ENCODE measurements around the gene SULT2B1.
A peak's percentile ranks its signal among the peaks of the same experiment; 100 is the strongest.

Gene SULT2B1

DNA sequence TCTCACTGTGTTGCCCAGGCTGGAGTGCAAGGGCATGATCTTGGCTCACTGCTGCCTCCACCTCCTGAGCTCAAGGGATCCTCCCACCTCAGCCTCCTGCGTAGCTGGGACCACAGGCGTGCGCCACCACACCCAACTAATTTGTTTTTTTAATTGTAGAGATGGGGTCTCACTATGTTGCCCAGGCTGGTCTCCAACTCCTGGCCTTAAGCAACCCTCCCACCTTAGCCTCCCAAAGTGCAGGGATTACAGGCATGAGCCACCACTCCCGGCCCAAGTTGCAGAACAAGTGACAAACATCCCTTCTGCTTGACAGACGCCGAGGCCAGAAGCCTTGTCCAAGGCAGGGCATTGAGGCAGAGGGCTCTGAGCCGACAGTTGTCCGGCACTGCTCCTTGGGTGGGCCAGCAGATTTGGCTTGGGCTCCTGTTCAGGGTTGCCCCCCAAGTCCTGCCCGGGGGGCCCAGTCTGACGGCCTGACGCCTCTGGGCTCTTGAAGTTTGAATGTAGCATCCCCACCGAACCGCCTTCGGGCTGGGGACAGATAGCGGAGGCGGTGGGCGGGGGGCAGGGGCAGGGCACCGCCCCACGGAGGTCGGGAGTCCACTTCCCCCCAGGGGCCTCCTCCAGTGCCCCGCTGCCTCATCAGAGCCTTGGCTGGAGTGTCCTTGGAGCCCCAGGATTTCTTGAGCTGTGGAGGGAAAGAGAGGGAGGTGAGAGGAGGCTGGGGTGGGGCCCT lies 48.9 kb downstream of the SULT2B1 start:
- DNase-seq (ENCODE audit: low read depth, low spot score), result no peak

DNA sequence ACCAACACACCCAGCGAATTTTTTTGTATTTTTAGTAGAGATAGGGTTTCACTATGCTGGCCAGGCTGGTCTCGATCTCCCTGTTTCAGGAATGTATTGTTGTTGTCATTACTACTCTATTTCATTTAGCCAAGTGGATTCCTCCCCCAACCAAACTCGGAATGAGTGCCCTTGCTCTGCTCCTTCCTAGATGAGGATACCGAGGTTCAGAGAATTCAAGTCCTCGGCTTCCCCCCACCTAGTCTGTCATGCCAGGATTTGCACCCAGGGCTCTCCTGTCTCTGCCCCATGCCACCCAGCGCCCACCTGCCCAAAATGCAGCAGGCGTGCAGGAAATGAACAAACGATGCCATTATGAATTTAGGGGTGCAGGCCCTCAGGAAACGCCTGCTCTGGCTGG lies 51.0 kb downstream of the SULT2B1 start:
- DNase-seq (ENCODE audit: low read depth, low spot score), result no peak

DNA sequence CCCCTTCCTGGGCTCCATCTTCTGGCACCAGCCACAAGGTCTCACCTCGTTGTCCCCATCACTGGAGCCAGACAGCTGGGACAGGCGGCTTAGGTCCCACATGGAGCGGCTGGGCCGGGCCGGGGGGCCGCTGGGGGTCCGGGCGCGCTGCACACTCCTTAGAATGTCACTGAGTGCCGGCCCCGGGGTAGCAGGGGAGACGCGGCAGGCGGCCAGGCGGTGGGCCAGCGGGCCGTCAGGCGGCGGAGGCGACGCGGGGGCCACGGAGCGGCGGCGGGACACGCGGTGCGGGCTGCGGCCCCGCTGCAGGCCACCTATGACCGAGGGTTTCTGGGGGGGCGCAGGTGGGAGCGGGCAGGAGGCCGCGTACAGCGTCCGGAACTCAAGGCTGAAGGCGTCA lies 51.5 kb downstream of the SULT2B1 start:
- no peak for DNase-seq (ENCODE audit: low read depth, low spot score)

DNA sequence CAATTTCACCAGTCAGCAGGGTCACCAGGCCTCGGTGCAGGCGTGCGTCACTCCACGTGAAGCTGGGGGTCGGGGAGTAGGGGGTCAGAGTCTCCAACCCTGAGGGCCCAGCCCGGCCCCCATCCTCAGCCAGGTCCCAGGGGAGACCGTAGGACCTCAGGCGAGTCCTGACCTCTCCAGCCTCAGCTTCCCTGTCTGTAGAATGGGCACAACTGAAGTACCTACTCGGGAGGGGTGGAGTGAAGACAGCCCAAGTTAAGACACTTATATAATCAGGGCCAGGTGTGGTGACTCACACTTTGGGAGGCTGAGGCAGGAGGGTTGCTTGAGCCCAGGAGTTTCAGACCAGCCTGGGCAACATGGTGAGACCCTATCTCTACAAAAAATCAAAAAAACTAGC lies 51.9 kb downstream of the SULT2B1 start:
- DNase-seq (ENCODE audit: low read depth, low spot score), result no peak

DNA sequence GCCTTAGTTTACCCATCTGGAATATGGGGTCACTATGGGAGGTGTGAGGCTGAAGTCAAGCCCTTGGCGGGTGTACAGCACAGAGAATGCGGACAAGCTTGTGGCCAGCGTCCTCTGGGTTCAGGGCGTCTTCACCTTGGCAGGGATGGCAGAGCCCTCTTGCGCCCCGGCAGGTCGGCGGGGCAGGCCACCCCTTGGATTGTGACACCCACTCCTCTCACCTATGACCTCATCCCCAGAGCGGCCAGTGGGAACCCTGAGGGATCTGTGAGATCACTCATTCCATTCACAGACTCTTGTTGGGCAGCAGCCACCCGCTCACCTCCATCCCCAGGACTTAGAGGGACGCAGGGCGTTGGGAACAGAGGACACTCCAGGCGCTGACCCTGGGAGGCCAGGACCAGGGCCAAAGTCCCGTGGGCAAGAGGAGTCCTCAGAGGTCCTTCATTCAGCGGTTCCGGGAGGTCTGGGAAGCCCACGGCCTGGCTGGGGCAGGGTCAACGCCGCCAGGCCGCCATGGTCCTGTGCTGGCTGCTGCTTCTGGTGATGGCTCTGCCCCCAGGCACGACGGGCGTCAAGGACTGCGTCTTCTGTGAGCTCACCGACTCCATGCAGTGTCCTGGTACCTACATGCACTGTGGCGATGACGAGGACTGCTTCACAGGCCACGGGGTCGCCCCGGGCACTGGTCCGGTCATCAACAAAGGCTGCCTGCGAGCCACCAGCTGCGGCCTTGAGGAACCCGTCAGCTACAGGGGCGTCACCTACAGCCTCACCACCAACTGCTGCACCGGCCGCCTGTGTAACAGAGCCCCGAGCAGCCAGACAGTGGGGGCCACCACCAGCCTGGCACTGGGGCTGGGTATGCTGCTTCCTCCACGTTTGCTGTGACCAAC lies 54.7 kb downstream of the SULT2B1 start, which contains the start of gene SPACA4:
SPACA4 (plus strand) TSS at position 280 of the 896 bp plus-strand sequence; CDS start at position 517, 237 bp downstream.
- DNase-seq (ENCODE audit: low read depth, low spot score), result no peak

DNA sequence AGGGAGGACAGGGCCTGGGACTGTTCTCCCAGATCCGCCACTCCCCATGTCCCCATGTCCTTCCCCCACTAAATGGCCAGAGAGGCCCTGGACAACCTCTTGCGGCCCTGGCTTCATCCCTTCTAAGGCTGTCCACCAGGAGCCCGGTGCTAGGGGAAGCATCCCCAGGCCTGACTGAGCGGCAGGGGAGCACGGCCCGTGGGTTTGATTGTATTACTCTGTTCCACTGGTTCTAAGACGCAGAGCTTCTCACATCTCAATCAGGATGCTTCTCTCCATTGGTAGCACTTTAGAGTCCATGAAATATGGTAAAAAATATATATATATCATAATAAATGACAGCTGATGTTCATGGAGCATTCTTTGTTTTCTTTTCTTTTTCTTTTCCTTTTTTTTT lies 55.4 kb downstream of the SULT2B1 start:
- no peak for DNase-seq (ENCODE audit: low read depth, low spot score)

DNA sequence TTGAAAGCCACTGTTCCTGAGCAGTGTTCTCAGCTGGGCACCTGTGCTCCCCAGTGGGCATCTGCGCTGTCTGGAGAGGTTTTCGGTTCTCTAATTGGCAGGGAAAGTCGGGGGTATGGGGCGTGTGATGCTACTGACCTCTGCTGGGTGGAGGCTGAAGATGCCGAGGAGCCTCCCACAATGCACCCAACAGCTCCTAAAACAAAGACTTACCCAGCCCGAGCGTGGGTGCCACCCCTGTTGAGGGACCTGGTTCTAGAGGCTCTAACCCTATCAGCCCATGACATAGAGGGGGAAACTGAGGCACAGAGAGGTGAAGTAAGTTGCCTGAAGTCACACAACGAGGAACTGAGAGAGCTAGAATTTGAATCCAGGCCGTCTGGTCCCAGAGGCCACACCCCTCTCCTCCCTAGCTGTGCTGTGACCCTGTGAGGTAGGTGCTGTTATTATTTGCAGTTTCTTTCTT lies 56.9 kb downstream of the SULT2B1 start:
- peak; percentile 45 for DNase-seq (ENCODE audit: low read depth, low spot score)

DNA sequence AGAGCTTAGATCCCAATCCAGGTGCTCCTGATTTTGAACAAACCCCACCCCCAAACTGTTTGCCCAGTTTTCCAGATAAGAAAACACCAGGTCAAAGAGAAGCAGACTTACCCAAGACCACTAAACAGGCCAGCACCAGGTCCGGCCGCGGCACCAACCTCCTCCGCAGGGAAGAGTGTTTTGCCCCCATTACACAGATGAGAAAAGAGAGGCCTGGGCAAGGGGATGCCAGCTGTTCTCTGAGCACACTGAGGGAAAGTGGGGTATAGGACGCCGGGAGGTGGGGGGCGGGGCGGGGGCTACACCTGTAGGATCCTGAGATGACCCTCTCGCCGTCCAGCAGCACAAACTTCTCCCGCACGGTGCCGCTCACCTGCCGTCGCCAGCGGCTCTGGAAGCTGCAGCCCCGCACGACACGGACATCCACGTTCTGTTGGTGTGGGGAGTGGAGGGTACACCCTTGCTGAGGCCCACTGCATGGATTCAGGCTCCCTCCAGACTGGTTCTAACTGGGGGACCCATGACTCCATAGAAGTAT lies 57.7 kb downstream of the SULT2B1 start:
- DNase-seq (ENCODE audit: low read depth, low spot score), result no peak

DNA sequence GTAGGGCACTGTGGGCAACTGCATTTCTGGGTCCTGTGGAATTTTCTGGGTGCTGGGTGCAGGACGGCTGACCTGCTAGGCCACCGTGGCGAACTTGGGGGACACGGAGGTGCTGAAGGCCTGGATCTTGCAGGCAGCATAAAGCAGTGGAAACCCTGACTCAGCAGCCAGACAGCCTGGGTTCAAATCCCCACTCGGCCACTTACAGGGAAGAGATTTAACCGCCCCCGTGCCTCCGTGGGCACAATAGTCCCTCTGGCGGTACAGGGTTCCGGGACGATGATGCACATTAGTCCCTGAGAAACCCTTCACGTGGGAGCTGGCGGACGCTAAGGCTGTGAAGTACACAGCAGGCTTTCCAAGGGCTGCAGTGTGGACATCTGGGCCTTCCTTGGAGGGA lies 59.9 kb downstream of the SULT2B1 start:
- no peak for DNase-seq (ENCODE audit: low read depth, low spot score)

DNA sequence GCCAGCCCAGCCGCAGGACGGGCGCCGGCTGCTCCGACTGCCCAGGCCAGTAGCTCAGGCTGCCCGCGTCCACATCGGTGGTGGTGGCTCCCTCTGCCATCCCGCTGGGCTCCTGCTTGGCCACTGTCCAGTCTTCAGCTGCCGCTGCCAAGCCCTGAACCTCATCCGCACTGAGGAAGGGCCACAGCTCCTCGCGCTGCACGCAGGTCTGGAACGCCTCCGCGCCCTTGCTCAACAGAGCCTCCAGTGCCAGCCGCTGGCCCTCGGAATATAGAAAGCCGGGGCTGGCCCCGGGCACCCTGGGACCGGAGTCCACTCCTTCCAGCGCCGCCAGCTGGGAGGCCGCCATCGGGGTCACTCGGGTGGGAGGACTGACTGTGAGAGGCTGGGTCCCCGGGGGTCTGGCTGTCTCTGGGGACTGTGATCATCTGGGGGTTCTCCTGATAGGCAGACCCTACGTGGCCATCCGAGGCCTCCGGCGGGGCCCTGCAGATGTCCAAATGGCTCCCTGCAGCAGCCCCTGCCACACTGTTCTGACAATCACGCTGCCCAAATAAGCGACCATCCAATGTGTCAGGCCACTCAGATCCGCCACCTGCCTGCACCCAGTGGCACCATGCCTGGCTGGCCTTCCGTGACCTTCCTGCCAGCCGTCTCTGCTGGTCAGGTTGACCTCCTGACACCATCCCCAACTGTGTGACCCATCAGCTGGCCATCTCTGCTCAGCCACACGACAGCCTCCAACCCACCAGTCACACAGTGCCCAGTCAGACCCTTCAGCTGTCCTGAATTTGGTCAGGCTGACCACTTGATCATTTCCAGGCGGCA lies 61.3 kb downstream of the SULT2B1 start:
- DNase-seq (ENCODE audit: low read depth, low spot score), result no peak

DNA sequence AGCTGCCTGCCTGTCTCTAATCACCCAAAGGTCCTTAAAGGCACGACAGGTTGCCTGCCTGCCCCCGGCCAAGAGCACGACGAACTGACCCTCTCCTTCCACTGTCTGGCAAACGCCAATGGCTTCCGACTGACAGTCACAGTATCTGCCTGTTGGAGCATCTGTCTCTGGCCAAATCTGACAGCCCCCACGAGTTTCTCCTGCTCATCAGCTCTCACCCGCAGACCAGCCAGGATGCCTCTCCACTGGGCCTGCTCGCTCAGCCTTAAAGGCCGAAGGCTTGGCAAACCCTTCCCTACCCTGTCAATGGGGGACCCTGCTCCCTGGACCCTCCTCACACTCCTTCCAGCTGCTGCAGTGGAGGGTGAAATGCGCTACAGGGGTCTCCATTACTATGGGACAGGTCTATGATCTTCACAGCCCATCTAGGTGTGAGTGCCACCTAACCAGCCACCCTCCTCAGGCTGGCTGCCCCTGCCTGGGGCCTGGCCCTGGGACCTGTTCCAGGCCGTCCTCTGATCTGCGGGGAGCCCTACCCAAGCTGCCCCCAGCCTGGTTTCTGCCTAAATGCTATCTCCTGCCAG lies 62.0 kb downstream of the SULT2B1 start:
- DNase-seq (ENCODE audit: low read depth, low spot score), result no peak

DNA sequence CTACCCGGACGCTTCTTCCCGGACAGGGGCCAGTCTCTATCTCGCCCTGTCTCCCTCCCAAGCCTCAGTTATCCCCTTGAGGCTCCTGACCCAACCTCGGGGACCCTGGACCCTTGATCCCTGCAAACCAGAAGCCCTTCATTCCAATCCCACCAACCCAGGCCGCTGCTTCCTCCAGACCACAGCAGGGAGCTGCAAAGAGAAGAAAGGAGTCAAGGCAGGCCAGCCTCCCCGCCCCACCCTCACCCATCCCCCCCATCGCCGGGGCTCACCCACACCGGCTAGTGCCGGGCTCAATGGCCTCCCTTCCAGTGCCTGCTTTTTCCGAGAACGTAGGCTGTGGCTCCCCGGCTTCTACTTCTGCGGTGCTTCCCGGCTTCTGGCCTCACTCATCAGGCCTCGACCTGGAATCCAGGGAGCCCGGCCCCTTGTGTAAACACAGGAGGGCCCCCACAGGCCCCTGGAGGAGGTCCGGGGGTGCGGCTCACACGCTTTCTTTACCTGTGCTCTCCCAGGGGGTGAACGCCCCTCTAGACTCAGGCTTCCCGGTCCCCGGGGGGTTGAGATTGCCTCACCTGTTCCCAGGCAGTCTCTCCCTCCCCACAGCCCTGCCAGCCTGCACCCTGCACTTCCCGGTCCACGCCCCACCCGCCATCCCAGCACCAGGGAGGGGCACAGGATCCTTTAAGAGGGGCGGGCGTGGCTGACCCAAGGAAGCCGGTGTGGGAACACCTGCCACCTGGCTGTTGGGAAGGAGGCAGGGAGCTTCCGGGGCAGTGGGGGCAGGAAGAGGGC lies 62.7 kb downstream of the SULT2B1 start, which contains the start of gene FAM83E:
FAM83E (minus strand) TSS at position 641 of the 795 bp plus-strand sequence. CDS start 1,704 bp downstream, outside the sequence.
- no peak for DNase-seq (ENCODE audit: low read depth, low spot score)

DNA sequence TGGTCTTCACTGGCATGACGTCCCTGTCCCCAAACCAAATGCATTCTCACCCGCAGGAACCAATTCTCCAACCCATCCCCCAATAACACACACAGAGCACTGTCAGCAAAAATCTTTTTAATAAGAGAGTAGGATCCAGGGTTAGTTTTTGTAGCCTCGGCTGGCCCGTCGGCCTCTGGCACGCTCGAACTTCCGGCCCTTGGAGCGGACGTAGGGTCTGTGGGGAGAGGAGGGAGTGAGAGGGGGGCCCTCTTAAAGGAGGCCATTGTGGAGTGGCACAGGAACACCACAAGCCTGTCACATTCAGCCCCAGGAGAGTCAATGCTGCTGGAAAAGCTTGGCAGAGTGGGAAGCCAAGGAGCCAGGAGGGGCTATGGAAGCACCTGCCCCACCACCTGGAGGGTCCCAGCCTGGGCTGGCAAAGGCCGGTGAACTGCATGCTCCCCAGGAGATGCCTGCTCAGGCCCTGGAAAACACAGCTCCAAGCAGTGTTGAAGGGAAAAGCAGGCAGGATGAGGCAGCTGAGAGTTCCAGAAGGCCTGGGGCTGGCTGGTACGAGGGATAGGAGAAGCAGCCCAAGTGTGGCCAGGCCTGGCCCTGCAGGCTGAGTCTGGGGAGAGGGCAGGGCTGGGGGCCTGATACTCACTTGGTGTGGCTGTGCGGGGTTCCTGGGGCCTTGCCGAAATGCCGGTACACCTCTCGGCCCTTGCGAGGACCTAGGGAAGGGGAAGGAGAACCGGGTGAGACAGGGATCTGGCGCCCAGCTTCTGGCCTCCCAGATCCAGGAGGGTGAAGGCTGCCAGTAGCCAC lies 63.5 kb downstream of the SULT2B1 start:
- DNase-seq (ENCODE audit: low read depth, low spot score), result no peak

DNA sequence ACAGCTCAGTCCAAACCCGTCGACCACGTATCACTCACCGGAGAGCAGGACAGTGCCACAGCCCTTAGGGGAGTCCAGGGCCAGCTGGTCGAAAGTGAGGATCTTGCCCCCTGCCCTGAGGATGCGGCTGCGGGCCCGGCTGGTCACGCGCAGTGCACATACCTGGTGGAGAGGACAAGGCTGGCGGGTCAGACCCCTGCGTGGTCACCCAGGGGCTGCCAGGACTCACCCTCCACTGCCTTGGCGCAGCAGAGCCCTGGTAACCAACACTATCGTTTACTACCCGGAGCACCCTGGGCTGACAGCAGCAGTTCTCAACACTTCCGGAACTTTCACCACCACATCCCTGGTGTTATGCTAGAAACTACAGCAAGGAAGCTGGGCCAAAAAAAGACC lies 64.1 kb downstream of the SULT2B1 start:
- no peak for DNase-seq (ENCODE audit: low read depth, low spot score)

DNA sequence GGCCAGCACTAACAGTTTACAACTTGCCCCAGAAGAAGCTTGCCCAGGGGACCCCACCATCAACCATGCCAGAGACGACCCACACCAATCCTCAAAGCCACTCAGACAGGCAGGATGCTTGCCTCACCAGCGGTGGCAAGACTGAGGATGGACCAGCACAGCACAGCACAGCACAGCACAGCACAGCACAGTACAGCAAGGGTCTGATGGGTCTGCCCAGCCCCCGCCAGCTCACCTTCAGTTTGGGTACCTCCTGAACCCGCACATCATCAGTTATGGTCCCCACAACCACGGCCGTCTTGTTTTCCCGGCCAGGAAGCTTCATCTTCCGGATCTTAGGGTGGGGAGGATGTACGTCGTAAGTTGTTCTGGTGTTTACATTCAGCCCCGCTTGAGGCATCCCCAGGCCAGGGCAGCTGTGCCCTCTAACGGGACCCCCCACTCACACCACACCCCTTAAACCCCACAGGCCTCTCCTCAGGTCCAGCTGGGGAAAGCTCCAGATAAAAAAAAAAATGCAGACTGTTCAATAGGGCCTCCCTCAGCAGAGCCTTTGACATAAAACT lies 64.6 kb downstream of the SULT2B1 start:
- DNase-seq (ENCODE audit: low read depth, low spot score), result no peak

DNA sequence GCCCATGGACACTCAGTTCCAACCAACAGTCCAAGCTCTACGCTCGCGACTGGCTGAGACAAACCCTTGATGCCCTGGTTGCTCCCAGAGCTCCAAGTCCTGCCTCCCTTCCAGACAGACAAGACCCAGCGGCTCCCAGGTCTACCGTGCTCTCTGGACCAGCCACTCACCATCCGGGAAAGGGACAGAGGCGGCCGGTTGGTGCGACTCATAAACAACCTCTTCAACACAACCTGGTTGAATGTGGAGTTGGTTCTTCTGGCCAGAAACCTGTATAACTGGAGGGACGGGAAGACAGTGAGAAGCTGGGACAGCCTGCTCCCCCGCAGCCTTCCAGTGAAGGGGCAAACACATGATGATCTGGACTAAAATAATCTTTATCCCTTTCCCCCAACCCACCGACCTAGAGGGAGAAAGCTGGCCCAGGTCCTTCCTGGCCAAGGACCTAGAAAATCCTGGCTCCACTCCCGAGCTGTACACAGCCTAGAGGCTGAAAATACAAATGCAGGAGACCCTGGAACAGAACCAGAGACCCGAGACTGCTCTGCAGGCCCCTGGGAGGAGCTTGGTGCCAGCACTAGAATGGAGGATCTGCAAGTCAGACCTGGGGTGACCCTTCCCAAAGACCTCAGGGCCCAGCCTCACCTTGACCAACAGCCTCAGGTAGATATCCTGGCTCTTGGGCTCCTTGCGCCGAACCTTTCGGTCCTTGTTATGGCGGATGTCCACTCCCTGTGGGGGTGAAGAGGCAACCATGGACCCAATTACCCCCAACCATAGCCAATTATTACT lies 65.4 kb downstream of the SULT2B1 start:
- no peak for DNase-seq (ENCODE audit: low read depth, low spot score)

DNA sequence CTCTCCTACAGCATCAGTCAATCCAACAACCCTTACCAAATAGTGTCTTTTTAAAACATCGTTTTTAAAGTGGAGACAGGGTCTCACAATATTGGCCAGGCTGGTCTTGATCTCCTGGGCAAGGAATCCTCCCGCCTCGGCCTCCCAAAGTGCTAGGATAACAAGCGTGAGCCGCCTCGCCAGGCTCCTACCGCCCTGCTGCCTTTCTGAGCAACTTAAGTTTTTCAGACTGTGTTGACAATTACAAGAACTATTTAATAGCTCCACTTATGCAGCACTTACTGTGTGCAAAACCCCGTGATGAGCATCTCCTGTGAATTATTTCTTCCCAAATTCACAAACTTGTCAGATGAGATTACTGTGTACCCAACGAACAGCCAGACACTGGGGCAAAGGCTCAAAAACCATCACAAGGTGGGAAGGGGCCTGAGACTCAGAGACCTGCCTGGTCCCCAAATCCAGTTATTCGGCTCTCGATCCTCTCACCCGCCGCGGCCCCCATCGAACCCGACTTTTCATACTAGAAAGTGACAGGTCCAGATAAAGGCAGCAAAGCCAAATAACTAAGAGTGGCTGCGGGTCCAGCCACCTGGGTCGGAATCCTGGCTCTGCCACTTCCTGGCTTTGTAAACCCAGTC lies 66.4 kb downstream of the SULT2B1 start:
- no peak for DNase-seq (ENCODE audit: low read depth, low spot score)

Data from iPS DF 19.7 (cell line).